Measurements from ENCODE around the gene GRM7. TPM values are rescaled to one million over a fixed set of nuclear protein-coding genes. Genes with fewer than 3 reads are reported as not detected.

The GRM7 gene
- total and polyA plus RNA-seq, 8 donors, result 0.05 to 2.2 TPM; not detected in 6

- 74 to 96% (median 92%) methylated on average over 1 of the region's 1 CpG for WGBS, 5 donors
- Histone ChIP-seq H3K36me3 (no peaks in the 10 kb centered on the region), H3K4me1 (no peaks in the 10 kb centered on the region), H3K27me3 (no peaks in the 10 kb centered on the region), H3K4me3 (no peak overlapping the region), H3K27ac (no peak overlapping the region), H3K9me3 (no peaks in the 10 kb centered on the region)
- TF ChIP-seq CTCF (IDR thresholded peaks at IDR 0.05) (no peak), POLR2AphosphoS5 (IDR thresholded peaks at IDR 0.05) (no peak), POLR2A (IDR thresholded peaks at IDR 0.05) (no peak), EP300 (IDR thresholded peaks at IDR 0.05) (no peak)
- no peak for DNase-seq
- intact Hi-C loops (cut with DNase I; ENCODE audit: low total_unique reads), result no loop called here
Observed at GRCh38 chr3:7581831-7582230, 720.9 kb downstream of the GRM7 start.

- WGBS, 5 donors, result 27 to 44% (median 36%) methylated on average over 3 of the region's 3 CpGs
Observed at GRCh38 chr3:7585052-7585451, 724.1 kb downstream of the GRM7 start.

GRCh38 chr3:7588236-7588635 is 727.3 kb downstream of the GRM7 start:
- Histone ChIP-seq H3K9me3 (no peaks in the 10 kb centered on the region), H3K4me1 (no peaks in the 10 kb centered on the region), H3K36me3 (no peaks in the 10 kb centered on the region), H3K4me3 (no peak overlapping the region), H3K27me3 (no peaks in the 10 kb centered on the region), H3K27ac (no peak overlapping the region)
- no peak for TF ChIP-seq POLR2AphosphoS5 (IDR thresholded peaks at IDR 0.05)
- no peak for TF ChIP-seq EP300 (IDR thresholded peaks at IDR 0.05)
- no peak for TF ChIP-seq POLR2A (IDR thresholded peaks at IDR 0.05)
- TF ChIP-seq CTCF (IDR thresholded peaks at IDR 0.05), result no peak
- intact Hi-C loops (cut with DNase I; ENCODE audit: low total_unique reads), result no loop called here
- no peak for DNase-seq
- 90 to 99% (median 92%) methylated on average over 4 of the region's 4 CpGs for WGBS, 5 donors

More at GRCh38 chr3:7585052-7585451, 724.1 kb downstream of the GRM7 start:
- Histone ChIP-seq H3K27ac (no peak overlapping the region), H3K4me3 (no peak overlapping the region), H3K27me3 (no peaks in the 10 kb centered on the region), H3K4me1 (no peaks in the 10 kb centered on the region), H3K36me3 (no peaks in the 10 kb centered on the region), H3K9me3 (no peaks in the 10 kb centered on the region)
- DNase-seq, result peak in 1 of 2 donors; percentile 9
- intact Hi-C loops (cut with DNase I; ENCODE audit: low total_unique reads), result no loop called here
- TF ChIP-seq POLR2A (IDR thresholded peaks at IDR 0.05) (no peak), POLR2AphosphoS5 (IDR thresholded peaks at IDR 0.05) (no peak), EP300 (IDR thresholded peaks at IDR 0.05) (no peak), CTCF (IDR thresholded peaks at IDR 0.05) (no peak)

- 62 to 80% (median 76%) methylated on average over 2 of the region's 2 CpGs for WGBS, 5 donors
- intact Hi-C loops (cut with DNase I; ENCODE audit: low total_unique reads), result no loop called here
- Histone ChIP-seq H3K27me3 (no peaks in the 10 kb centered on the region), H3K4me3 (no peak overlapping the region), H3K27ac (no peak overlapping the region), H3K4me1 (no peaks in the 10 kb centered on the region), H3K9me3 (no peaks in the 10 kb centered on the region), H3K36me3 (no peaks in the 10 kb centered on the region)
- TF ChIP-seq POLR2A (IDR thresholded peaks at IDR 0.05) (no peak), EP300 (IDR thresholded peaks at IDR 0.05) (no peak), CTCF (IDR thresholded peaks at IDR 0.05) (no peak), POLR2AphosphoS5 (IDR thresholded peaks at IDR 0.05) (no peak)
- no peak for DNase-seq
Observed at GRCh38 chr3:7589526-7589925, 728.6 kb downstream of the GRM7 start.
